ENCODE data around the gene GTF2H1. TPM values are rescaled to one million over a fixed set of nuclear protein-coding genes. Genes with fewer than 3 reads are reported as not detected.

The GTF2H1 gene
- total and polyA plus RNA-seq, 9 of the 15 experiments (the other 6 are each of a cell fraction or from before 2014, with no cell fraction given): 56.9 to 126 (median 92.1) TPM

DNA sequence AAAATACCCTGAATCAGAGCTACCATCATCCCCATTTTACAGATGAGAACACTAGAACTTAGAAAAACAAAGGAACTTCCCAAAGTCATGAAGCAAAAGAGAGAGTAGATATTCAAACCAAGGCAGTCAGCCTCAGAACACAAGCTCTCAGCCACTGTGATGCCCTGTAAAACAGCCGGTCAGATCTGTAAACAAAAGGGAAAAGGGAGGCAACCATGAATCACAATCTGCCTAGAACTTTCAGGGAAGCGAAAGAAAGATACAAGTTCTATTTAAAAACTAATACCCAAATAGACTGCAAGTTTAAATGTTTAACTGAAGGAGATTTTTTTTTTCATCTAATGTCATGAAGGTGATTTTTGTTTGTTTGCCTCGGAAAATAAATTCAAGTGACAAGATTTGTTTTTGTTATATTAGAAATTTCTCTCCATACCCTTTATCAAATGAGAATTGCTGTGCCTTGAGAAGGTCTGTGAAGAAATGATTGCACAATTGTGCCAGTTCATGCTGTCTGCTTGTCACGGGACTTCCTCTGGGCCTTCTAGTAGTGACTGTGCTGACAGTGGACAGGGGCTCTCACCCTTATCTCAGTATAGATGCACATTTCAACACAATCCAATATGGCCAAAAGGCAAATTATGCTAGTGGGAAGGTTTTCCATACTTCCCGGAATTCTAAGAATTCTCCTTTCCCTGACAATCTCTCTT is 44.6 kb upstream of the GTF2H1 start (continued):
- TF ChIP-seq, protein P1, sequence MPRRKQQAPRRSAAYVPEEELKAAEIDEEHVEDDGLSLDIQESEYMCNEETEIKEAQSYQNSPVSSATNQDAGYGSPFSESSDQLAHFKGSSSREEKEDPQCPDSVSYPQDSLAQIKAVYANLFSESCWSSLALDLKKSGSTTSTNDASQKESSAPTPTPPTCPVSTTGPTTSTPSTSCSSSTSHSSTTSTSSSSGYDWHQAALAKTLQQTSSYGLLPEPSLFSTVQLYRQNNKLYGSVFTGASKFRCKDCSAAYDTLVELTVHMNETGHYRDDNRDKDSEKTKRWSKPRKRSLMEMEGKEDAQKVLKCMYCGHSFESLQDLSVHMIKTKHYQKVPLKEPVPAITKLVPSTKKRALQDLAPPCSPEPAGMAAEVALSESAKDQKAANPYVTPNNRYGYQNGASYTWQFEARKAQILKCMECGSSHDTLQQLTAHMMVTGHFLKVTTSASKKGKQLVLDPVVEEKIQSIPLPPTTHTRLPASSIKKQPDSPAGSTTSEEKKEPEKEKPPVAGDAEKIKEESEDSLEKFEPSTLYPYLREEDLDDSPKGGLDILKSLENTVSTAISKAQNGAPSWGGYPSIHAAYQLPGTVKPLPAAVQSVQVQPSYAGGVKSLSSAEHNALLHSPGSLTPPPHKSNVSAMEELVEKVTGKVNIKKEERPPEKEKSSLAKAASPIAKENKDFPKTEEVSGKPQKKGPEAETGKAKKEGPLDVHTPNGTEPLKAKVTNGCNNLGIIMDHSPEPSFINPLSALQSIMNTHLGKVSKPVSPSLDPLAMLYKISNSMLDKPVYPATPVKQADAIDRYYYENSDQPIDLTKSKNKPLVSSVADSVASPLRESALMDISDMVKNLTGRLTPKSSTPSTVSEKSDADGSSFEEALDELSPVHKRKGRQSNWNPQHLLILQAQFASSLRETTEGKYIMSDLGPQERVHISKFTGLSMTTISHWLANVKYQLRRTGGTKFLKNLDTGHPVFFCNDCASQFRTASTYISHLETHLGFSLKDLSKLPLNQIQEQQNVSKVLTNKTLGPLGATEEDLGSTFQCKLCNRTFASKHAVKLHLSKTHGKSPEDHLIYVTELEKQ (CRISPR knock-in tag; IDR thresholded peaks at IDR 0.05): no peak
- TF ChIP-seq ESRRA (IDR thresholded peaks at IDR 0.05; ENCODE audit: borderline replicate concordance, low read depth) (no peak), SMARCB1 (IDR thresholded peaks at IDR 0.05; ENCODE audit: insufficient read length, low read depth) (no peak), IFI16 (CRISPR knock-in tag; IDR thresholded peaks at IDR 0.05) (no peak), LARP7 (IDR thresholded peaks at IDR 0.05) (no peak), ZFX (CRISPR knock-in tag; IDR thresholded peaks at IDR 0.05) (no peak), RFX1 (IDR thresholded peaks at IDR 0.05) (no peak), ZNF668 (CRISPR knock-in tag; IDR thresholded peaks at IDR 0.05) (no peak), GABPB1 (CRISPR knock-in tag; IDR thresholded peaks at IDR 0.05) (no peak), CEBPB (tag; IDR thresholded peaks at IDR 0.05) (peak; percentile 92), BRF1 (IDR thresholded peaks at IDR 0.05; ENCODE audit: borderline replicate concordance, extremely low read depth, insufficient read length) (no peak)
- TF ChIP-seq, protein P2, sequence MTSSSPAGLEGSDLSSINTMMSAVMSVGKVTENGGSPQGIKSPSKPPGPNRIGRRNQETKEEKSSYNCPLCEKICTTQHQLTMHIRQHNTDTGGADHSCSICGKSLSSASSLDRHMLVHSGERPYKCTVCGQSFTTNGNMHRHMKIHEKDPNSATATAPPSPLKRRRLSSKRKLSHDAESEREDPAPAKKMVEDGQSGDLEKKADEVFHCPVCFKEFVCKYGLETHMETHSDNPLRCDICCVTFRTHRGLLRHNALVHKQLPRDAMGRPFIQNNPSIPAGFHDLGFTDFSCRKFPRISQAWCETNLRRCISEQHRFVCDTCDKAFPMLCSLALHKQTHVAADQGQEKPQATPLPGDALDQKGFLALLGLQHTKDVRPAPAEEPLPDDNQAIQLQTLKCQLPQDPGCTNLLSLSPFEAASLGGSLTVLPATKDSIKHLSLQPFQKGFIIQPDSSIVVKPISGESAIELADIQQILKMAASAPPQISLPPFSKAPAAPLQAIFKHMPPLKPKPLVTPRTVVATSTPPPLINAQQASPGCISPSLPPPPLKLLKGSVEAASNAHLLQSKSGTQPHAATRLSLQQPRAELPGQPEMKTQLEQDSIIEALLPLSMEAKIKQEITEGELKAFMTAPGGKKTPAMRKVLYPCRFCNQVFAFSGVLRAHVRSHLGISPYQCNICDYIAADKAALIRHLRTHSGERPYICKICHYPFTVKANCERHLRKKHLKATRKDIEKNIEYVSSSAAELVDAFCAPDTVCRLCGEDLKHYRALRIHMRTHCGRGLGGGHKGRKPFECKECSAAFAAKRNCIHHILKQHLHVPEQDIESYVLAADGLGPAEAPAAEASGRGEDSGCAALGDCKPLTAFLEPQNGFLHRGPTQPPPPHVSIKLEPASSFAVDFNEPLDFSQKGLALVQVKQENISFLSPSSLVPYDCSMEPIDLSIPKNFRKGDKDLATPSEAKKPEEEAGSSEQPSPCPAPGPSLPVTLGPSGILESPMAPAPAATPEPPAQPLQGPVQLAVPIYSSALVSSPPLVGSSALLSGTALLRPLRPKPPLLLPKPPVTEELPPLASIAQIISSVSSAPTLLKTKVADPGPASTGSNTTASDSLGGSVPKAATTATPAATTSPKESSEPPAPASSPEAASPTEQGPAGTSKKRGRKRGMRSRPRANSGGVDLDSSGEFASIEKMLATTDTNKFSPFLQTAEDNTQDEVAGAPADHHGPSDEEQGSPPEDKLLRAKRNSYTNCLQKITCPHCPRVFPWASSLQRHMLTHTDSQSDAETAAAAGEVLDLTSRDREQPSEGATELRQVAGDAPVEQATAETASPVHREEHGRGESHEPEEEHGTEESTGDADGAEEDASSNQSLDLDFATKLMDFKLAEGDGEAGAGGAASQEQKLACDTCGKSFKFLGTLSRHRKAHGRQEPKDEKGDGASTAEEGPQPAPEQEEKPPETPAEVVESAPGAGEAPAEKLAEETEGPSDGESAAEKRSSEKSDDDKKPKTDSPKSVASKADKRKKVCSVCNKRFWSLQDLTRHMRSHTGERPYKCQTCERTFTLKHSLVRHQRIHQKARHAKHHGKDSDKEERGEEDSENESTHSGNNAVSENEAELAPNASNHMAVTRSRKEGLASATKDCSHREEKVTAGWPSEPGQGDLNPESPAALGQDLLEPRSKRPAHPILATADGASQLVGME (CRISPR knock-in tag; IDR thresholded peaks at IDR 0.05): no peak
- TF ChIP-seq, protein P3, sequence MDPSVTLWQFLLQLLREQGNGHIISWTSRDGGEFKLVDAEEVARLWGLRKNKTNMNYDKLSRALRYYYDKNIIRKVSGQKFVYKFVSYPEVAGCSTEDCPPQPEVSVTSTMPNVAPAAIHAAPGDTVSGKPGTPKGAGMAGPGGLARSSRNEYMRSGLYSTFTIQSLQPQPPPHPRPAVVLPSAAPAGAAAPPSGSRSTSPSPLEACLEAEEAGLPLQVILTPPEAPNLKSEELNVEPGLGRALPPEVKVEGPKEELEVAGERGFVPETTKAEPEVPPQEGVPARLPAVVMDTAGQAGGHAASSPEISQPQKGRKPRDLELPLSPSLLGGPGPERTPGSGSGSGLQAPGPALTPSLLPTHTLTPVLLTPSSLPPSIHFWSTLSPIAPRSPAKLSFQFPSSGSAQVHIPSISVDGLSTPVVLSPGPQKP (CRISPR knock-in tag; IDR thresholded peaks at IDR 0.05): no peak

Measured in K562 (cell line).